HG03135 (cell line): ENCODE measurements around the gene CHEK1.
A peak's percentile ranks its signal among the peaks of the same experiment; 100 is the strongest.

Source experiments
- ATAC-seq: cut with Tn5 transposase; IDR thresholded peaks from one replicate; pipeline ENCODE4 v1.9.1; 2021; ENCODE audit warnings: mild to moderate bottlenecking, moderate library complexity; ENCODE audit not compliant: unreplicated experiment

Gene CHEK1

GRCh38 chr11:125625630-125626287, 796 bp downstream of the CHEK1 start:
- ATAC-seq, result peak; percentile 85

DNA sequence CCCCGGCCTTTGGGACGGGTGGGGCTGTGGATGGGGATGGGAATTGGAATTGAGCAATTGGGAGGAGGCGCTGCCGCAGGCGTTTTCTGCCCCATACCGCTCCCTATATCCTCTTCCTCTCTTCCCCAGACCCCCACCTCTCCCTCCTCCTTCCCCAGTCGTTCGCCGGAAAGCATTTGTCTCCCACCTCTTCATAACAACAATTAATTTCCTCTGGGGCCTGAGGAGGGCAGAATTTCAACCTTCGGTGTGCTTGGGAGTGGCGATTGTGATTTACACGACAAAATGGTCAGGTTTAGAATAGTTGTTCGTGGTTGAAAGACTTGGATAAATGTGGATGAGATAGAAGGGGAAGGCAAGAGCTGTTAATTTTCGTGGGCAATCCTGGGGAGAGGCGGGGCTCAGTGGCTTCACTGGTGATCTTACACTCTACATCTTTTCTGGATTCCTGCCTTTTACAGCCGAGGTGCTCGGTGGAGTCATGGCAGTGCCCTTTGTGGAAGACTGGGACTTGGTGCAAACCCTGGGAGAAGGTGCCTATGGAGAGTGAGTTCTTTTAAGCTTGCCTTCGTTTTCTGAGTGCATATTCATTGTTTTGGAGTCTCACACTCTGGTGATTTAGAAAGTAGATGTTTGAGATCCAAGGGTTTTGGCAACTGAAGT, 1.5 kb downstream of the CHEK1 start:
- peak; percentile 42 for ATAC-seq

- no peak for ATAC-seq
Measured at GRCh38 chr11:125627236-125627910, 2.4 kb downstream of the CHEK1 start.

DNA sequence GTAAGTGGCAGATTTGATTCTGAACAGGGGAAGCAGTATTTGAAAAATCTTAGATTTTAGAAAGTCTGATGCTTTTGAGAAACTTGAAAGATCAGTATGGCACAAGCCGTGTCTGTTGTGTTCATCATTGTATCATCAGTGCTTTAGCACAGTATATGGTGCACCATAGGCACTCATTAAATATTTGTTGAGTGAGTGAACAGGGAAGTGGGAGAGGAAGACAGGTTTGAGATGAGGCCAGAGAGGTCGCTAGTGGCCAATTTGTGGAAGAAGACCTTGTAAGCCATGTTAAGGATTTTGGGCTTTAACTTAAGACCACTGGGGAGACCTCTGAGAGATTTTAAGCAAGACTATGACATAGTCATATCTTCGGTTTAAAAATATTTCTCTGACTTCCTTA, 12.9 kb downstream of the CHEK1 start:
- no peak for ATAC-seq

- ATAC-seq, result no peak
Measured at GRCh38 chr11:125638315-125638714, 13.4 kb downstream of the CHEK1 start.

GRCh38 chr11:125645871-125646270, 20.9 kb downstream of the CHEK1 start:
- no peak for ATAC-seq

DNA sequence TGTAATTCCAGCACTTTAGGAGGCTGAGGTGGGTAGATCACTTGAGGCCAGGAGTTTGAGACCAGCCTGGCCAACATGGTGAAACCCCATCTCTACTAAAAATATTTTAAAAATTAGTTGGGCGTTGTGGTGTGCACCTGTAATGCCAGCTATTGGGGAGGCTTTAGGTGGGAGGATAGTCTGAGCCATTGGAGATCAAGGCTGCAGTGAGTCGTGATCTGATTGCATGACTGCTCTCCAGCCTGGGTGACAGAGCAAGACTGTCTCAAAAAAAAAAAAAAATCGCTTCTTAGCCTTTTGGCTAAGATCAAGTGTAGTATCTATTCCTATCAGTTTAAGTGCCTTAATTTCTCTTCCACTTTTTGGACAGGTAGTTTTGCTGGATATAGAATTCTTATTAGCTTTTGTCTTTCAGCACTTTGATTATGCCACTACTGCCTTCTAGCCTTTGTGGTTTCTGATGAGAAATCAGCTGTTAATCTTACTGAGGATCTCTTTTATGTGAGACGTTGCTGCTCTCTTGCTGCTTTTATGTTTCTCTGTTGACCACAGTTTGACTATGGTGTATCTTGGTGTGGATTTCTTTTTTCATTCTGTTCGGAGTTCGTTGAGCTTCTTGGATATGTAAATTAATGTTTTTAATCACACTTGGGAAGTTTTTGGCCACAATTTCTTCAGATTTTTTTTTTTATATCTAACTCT, 24.7 kb downstream of the CHEK1 start:
- no peak for ATAC-seq

DNA sequence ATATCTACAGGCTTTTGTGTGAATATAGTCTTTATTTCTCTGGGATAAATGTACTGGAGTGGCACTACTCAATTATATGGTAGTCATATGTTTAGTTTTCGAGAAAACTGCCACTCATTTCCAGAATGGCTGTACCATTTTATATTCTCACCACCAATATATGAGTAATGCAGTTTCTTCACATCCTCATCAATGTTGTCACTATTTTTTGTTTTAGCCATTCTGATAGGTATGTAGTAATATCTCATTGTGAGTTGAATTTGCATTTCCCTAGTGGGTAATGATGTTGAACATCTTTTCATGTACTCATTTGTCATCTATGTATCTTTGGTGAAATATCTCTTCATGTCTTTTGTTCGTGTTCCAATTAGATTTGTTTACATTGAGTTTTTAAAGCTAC, 37.7 kb downstream of the CHEK1 start:
- ATAC-seq, result no peak

- no peak for ATAC-seq
Measured at GRCh38 chr11:125663910-125664309, 38.9 kb downstream of the CHEK1 start.

DNA sequence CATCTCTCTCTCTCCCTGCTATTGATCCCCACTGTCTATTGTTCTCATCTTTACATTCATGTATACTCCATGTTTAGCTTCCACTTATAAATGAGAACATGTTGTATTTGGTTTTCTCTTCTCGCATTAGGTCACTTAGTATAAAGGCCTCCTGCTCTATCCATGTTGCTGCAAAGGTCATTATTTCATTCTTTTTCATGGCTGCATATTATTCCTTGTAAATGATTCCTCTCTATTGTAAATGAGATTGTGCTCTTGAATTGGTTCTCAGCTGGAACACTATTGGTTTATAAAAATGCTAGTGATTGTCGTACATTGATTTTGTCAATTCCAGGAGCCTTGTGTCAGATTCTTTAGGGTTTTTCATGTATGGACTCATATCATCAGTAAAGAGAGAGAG, 42.2 kb downstream of the CHEK1 start:
- no peak for ATAC-seq

- no peak for ATAC-seq
Measured at GRCh38 chr11:125670172-125670571, 45.2 kb downstream of the CHEK1 start.

DNA sequence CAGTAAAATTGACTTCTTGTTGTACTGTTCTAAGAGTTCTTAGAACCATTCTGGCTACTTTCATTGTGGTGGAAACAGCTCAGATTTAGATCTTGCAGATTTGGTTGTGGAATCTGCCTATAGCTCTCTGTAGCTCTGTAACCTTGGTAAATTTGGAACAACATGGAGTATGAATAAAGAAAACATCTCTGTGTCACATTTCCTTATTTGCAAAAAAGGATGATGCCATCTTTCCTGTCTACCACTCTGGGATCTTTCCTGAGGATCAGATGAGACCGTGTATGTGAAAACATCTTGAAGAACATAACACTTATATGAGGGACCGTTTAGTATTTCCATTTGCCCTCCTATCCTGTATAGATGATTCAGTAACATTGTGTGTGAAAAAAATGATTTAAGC, 46.6 kb downstream of the CHEK1 start:
- ATAC-seq, result no peak

DNA sequence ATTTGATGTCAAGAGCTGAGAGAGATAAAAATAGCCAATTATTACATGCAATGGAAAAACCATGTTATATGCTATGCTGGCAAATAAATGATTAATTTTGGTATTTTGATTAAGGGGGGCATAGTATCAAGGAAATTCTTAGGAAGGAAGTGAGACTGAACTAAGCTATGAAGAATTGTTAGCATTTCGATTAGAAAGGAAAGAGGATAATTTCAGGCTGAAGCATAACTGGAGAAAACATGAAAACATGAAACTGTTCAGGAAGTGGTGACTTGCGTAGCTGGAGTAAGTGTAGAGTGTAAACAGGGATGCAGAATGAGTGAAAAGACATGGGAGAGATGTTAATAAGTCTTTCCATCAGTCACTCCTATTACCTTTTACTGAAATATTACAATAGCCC, 49.2 kb downstream of the CHEK1 start:
- no peak for ATAC-seq

DNA sequence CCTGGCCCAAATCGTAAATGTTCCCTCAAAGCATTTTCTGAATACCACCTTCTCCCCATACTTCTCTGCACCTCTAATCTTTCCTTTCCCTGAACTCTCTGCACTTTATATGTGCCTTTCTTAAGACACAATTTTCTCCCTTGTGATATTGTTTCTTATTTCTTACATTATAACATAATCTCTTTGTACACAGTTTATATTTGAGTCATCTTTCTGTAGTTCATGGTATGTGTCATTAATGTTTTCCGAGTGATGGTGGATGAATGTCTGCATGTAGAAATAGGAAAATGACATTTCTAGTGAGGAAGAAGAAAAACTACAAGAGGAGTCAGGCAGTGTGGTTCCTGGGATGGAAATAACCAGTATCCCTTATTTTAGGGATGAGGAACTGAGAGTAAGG, 50.2 kb downstream of the CHEK1 start:
- no peak for ATAC-seq

DNA sequence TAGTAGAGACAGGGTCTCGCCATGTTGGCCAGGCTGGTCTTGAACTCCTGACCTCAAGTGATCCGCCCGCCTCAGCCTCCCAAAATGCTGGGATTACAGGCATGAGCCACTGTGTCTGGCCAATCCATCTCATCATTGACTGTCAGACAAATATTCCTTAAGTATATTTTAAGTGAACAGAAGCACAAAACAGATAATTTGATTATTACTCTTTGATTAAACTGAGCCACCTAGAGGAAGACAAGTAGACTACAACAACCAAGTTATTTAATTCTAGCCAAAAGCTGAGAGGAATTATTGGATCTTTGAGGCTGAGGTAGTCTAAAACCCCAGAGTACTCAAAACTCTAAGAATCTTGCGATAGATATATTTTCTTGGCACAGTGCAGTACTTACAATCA, 54.4 kb downstream of the CHEK1 start:
- no peak for ATAC-seq

GRCh38 chr11:125679837-125680236, 54.9 kb downstream of the CHEK1 start:
- no peak for ATAC-seq

DNA sequence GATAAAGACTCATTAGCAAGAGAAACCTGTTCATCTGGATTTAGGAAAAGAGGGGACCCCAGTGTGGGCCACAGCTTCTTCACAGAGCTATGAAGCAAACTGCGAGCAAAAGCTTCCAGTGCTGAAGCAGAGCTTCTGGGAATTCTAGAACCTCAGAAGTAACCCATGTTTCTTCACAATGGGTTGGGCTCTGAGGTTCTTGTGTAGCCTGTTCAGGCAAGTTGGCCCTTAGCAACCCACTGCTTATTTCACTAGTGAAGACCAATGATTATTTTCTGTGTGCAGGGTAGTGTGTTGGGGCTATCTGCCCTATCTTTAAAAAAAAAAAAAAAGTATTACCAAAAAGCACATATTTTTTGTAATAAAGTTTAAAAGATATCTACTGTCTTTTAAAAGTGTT, 55.8 kb downstream of the CHEK1 start, which contains the start of gene ACRV1:
Gene ACRV1 (minus strand): TSS at position 101 of the 400 bp plus-strand sequence. CDS start 67 bp downstream, at position 34.
- no peak for ATAC-seq

- ATAC-seq, result no peak
Measured at GRCh38 chr11:125685228-125685627, 60.3 kb downstream of the CHEK1 start.

- no peak for ATAC-seq
Measured at GRCh38 chr11:125688066-125688465, 63.1 kb downstream of the CHEK1 start.

GRCh38 chr11:125688632-125689031, 63.7 kb downstream of the CHEK1 start:
- no peak for ATAC-seq

DNA sequence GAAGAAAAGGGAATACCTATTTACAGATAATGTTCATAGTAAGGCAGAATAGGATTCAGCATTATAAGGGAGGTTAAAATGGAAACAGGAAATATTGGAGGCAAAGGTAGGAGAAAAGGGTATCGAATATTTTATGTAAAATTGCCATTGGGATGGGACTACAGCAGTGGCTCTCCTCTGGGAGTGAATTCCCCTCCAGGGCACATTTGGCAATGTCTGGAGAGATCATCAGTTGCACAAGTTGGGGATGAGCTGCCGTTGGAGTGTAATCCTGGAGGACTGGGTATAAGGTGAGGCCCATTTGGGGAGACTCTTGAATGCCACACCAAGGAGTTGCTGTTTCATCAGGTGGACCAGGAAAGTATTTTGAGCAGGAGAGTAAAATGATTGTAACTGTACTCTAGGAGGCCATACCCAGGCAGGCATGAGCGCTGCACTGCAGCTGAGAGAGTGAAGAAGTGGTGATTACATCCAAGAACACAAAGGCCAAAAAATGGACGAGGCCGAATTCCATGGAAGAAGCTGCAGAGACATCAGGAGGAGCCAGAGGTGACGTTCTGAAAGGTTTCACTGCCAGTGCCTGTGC, 64.4 kb downstream of the CHEK1 start:
- ATAC-seq, result no peak
